DLD1 (cell line): ENCODE results near the gene NCEH1.
"Not testable (repeated sequence)": the region's sequence is repeated elsewhere in the genome, so short reads cannot be mapped to it uniquely, and the experiment has no call there.

ENCODE experiments used
- in situ Hi-C: cut with HindIII; loops from 2 replicates; pipeline ENCODE4 v1.10.0; 2017; ENCODE audit warnings: low sequenced_read_pairs

Gene NCEH1

DNA sequence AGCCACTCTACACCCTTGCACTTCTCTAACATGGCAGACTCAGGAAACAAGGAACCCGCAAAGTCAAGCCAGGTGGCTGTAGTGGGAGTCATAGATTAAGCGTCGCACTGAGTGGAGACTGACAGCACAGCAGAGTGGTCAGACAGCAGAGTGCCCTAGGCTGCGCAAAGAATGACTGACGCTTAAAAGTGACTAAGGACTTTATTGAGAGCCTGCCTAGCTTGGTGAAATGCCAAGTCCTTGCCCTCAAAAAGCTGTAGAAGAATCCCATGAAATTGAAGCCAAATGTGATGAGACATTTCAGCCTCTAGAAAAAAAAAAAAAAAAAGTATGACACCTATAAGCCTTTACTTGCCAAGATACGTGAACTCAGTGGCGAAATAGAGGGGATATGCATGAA lies 30.2 kb downstream of the NCEH1 start:
- in situ Hi-C loops = no loop called here

DNA sequence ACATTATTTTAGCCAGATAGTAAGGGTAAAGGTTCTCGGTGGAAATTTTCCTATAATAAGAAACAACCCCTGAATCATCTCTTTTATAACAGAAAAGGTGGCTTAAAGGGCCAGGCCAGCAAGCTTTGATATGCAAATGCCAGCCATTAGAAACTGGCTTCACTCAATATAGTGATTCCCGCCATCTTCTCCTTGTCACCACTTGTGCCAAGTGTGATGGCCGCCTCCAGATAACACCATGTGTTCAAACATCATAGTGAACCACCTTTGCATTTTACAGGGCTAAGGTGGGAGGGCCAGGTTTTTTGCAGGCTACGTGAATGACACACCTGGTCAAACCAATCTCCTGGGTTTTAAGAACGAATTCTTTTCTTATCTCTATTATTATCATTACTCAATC lies 31.3 kb downstream of the NCEH1 start:
- in situ Hi-C loops = no loop called here

DNA sequence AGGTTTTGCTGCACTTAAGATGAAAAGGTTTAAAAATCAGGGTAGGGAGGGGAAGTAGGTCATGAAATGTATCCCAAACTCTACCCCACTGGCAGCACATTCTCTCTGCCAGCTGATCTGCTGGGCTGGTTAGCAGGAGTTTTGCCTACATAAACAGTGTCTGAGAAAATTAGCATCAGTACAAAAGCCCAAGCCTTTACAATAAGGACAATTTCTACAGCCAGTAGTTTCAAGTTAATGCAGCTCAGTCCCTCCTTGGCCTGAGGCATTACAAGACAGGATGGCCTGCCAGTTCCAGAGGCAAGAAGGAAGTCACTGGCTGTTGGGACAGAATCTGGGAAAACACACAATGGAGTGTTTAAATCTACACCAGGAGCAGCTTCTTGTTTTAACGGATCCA lies 32.8 kb downstream of the NCEH1 start:
- in situ Hi-C loops = no loop called here

DNA sequence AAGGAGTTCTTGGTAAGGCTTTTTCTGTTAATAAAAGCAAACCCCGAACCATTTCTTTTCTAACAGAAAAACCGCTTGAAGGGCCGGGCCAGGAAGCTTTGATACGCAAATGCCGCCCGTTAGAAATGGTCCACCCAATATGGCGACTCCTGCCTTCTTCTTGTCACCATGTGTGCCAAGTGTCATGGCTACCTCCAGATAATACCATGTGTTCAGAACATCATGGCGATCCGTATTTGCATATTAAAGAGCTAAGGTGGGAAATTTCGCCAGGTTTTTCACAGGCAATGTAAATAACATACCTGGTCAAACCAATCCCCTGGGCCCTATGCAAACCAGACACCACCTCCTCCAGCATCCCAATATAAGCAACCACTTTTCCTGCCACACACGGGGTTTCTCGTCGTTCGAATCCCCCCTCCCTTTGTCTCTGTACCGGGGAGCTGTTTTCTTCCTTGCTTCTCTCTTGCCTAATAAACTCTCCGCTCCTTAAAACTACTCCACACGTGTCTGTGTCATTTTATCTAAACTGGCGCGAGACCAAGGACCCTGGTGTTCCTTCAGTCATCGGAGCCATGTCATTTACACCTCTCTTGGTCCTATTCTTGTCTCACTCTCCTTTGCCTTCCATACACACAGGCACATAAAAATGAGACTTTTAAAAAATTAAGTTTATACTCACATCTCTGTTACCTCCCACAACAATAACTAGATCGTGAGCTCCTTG lies 34.5 kb downstream of the NCEH1 start:
- in situ Hi-C loops = no loop called here

DNA sequence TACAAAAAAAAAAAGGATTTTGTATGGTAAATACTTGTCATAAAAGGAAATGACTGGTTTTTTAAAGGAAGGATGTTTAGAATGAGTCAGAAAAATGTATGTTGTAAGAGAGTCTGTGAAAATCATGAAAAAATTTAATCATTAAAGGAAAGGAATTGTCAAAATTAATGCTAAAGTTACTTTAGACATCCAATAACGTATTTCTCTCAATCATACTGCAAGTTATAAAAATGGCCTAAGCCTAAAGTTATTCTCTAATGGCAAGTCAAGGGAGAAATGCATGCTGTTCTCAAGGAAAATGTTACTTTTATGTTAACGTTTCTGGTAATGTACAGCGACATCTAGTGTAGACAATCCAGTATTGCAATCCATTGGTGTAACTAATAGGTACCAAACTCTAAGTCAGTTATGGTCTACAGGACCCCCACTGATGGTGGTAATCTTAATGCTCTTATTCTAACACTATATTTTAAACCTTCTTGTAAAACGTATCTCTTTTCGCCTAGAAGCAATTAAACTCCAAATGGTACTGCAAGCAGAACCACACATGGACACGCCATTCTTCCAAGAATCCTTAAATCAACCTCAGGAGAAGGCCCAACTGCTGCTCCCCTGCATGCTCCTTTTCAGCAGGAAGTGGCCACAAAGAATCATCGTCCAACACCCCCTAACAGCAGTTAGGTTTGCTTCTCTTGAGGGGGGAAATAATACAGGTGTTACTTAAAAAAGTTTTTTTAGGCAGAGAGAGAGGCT lies 35.2 kb downstream of the NCEH1 start:
- in situ Hi-C loops = no loop called here

DNA sequence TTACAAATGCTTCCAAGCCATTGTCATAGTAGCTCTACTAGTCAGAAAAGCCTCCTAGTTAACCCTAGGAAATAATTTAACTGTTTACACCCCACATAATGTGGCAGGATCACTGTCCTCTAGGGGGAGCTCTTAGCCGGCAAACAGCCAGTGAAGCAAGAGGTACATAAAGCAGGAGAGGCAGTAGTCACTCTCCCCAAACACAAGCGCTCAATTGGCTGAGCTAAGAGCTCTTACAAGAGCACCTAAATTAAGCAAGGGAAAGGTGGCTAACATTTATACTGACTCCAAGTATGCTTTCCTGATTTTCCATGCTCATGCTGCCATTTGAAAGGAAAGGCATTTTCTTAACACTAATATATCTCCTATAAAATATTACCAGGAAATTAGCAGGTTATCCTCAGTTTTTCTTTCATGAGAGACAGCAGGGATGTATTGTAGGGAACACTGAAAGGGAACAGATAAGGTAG lies 37.6 kb downstream of the NCEH1 start:
- in situ Hi-C loops = no loop called here

DNA sequence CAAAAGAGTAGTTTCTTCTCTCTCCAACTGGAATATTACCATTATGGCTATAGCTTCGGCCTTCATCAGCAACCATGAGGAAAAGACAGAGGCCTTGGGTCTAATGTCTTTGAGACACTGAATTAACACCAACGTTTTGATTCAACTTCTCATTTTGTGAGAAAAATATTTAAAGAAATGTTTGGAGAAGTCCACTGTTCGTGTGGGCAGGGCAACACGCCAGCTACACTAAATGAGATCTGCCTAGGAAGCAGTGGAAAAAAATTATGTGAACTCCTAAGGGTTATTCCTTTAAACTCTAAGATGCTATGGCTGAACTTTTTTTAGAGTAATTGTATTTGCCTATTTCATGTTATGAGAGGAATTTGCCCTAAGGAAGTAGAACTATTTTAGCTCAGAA lies 41.8 kb downstream of the NCEH1 start:
- in situ Hi-C loops = no loop called here

DNA sequence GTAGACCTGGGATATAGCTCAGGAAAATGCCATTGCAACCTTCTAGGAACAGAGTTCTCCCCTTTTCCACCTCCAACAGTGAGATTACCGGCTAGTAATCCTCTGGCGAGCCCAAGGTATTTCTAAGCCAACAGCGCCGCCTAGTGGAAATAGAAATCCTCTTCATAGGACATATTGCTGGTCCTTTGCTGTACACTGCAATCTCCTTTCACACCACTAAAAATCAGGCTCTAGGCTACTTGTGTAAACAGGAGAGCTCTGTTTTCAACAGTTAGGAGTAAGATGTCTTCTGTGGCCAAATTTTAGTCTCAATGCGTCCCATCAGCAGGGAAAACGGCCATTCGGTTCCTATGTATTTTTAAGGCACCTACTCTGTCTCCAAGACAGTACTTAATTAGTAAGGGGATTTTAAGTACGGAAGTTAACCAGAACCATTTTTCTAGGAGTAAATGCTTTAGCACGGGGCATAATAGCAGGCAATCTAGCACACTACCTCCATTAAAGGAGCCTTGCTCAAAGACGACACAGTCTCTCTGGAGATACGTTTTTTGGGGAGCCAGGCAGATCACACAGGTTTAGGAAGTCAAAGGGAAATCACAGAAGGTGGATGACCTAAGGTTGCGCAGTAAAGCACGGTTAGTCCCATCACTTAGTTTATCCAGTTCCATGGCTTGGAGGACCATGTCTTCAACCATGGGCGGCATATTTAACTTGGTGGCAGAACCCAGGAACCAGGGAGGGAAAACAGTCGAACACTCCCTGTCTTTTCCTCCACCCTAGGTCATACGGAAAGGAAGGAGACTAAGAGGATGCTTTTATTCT lies 43.8 kb downstream of the NCEH1 start:
- in situ Hi-C loops = no loop called here

DNA sequence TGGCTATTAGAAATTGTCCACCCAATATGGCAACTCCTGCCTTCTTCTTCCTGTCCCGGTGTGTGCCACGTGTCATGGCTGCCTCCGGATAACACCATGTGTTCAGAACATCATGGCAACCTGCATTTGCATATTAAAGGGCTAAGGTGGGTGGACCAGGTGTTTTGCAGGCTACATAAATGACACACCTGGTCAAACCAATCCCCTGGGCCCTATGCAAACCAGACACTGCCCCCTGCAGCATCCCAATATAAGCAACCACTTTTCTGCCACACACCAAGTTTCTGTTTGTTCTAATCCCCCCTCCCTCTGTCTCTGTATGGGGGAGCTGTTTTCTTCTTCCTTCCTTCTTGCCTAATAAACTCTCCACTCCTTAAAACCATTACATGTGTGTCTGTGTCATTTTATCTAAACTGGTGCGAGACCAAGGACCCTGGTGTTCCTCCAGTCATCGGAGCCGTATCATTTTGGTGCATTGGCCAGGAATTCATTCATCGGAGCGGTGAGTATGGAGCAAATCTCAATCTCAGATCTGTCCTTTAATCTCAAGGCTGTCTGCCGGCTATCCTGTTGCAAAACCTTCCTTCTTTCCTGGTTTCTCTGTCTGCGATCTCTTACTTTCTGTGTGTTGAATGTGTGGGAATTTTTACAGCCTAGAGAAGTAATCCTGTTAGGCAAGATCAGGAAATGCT lies 44.5 kb downstream of the NCEH1 start:
- in situ Hi-C loops = no loop called here

DNA sequence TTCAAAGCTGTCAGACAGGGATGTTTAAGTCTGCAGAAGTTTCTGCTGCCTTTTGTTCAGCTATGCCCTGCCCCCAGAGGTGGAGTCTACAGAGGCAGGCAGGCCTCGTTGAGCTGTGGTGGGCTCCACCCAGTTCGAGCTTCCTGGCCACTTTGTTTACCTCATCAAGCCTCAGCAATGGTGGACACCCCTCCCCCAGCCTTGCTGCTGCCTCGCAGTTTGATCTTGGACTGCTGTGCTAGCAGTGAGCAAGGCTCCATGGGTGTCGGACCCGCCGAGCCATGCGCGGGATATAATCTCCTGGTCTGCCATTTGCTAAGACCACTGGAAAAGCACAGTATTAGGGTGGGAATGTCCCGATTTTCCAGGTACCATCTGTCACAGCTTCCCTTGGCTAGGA lies 45.4 kb downstream of the NCEH1 start:
- in situ Hi-C loops = not testable (repeated sequence)

DNA sequence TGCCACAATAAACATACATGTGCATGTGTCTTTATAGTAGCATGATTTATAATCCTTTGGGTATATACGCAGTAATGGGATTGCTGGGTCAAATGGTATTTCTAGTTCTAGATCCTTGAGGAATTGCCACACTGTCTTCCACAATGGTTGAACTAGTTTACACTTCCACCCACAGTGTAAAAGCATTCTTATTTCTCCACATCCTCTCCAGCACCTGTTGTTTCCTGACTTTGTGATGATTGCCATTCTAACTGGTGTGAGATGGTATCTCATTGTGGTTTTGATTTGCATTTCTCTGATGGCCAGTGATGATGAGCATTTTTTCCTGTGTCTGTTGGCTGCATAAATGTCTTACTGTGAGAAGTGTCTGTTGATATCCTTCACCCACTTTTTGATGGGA lies 50.4 kb downstream of the NCEH1 start:
- in situ Hi-C loops = not testable (repeated sequence)

DNA sequence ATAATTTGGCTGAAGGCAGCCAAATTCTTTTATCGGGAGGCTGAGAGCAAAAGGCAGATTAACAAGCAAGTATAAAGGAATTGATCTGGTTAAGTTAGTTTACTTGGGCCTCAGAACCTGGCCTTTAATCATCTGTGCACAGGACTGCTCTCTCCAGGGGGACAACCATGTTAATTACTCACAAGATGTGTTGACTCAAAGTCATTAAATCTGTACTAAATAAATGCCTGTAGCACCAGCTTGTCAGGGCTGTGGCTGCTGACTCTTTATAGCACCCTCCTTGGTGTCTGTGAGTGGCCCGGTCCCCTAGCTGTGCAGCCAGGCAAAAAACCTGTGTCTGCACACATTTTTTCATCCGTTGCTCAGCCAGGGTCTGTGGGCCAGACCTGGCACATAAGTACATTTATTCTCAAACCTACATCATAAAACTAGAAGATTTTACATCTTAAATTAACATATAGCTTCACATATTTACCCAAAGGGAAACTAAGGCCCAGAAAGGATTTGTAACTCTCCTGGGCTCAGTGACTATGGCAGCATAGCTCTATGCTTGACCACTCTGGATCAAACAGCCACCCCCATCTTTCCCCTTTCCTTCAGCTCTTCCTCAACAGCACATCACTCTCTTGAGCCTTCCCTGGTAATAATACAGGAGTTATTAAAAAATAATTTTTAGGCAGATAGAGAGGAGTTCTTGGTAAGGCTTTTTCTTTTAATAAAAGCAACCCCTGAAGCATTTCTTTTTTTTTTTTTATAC lies 51.4 kb downstream of the NCEH1 start:
- in situ Hi-C loops = no loop called here

DNA sequence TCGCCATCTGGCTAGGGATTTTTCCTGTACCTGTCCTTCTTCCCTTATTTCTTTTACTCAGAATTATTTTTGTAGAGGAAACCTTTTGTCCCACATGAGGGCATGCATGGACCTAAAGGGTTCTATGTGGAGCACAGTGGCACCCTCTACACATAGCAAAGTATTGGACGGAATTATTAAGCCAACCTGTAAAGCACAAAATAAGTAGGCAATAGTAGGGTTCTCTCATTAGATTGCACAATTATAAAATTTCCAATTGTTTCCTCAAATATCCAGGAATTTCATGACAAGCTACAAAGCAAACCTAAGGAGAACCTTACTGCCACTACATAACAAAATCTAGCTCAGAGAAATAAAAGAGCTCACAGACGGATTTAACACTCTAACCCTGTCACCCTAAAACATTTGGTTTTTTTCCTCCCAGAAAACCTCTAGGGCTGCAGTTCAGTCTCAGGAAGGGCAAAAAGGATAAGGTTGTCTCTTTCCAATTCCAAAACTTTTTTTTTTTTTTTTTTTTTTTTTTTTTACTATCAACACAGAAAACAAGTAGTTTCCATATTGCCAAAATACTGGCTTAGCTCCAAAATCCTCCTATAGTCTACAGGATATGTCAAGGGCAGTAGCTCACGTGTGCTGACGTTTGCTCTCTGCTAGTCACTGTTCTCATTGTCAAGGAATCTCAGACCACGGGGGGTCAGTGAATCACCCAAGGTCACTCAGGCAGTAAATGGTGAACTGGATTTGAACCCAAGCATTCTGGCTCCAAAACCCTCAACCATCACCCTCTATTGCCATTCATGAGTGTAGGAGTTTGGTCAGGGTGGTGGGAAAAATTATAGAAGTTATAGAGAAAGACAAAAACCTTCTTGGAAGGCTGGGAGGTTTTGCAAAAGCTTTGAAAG lies 52.3 kb downstream of the NCEH1 start:
- in situ Hi-C loops = no loop called here

DNA sequence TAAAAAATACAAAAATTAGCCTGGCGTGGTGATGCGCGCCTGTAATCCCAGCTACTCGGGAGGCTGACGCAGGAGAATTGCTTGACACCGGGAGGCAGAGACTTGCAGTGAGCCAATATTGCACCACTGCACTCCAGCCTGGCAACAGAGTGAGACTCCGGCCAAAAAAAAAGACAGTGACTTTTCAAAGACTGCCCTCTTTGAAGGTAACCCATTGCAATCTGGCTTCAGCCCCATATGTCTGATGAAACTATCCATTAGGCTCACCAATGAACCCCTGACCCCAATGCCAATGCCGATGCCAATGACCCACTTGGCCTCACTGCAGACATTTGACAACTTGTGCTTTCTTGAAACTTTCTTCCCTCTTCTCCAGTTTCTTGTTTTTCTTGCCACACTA lies 54.3 kb downstream of the NCEH1 start:
- in situ Hi-C loops = no loop called here

DNA sequence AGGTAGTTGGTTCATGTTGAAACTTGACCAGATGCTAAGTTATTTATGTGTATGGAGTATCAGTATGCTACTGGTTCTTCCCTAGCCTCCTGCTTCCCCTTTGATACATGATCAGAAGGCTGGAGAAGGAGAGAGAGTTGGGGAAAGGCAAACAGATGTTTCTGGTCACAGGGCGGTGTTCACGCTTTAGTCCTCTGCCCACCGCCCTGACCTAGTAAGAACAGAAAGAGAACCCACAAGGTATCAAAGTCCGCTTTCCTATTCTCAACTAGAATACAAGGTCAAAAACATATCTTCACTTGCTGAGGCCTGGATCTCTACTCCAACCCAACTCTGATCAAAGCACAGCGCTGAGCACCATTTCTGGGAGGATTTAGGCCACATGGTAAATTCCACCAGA lies 55.5 kb downstream of the NCEH1 start:
- in situ Hi-C loops = no loop called here

DNA sequence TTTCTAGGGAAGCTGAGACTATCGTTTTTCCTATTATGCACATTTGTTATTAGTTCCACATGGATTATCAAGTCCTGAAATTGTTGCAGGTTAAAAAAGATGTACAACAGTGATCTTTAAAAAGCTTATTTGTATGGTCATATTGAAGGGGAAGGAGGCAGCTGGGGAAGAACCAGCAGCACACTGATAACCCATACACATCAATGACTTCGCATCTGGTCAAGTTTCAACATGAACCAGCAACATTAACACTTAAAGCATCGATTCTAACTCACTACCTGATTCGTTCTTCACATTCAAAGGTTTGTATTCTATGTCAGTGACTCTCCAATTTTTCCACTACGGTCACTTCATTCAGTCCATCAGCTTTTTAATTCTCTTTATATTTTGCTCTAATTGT lies 56.4 kb downstream of the NCEH1 start:
- in situ Hi-C loops = no loop called here

DNA sequence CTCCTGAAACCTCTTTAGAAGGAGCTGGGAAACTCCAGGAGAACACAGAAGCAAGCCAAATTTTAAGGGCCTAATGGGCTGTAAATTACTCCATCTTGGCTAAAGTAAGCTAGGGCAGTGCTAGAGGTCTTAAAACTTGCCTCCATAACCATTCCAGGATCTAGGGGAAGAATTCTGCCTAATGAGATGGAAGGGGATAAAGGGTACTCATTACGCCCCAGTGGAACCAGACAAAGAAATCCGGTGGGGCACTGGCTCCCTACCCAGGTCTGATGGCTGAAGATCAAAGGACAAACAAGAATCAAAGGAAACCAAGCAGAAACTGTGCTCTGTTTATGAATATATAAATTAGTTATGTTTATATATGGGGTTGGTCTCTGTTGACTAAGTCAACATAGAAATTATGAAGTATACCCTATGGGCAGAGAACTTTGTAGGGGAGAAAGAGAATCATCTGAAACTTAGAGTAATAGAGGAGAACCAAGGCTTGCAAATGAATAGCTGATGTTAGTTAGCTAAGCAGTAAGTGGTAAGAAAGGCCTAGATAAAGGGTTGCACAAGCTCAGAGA lies 57.8 kb downstream of the NCEH1 start:
- in situ Hi-C loops = no loop called here

DNA sequence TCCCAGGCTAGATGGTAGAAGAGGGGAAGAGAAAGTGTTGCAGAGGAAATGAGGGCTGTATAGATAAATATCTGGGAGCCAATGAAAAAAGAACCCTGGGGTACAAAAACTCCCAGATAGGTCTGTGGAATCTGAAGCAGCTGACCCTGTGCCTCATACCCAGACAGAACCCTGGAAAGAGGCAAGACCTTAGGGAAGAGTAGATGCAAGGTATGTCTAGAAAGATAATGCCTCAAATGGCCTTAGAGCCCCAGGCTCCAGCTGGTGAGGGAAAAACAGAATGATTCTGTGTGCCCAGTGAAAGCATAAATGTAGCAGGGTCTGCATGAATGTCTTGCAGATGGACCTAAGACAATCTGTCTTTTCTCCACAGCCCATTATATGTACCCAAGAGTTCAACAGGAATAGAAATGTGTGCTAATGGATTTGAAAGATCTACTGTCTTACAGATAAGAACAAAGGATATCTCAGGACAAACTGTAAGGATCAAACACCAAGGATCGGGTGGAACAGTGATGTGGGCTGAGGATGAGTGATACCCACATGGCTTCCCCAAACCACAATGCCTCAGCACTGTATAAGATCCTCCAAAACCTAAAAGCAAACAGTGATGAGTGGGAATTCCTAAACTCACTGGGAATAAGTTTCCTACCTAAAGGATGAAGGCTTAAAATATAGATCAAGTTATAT lies 58.8 kb downstream of the NCEH1 start:
- in situ Hi-C loops = no loop called here
